ENCODE results near the gene CAMSAP2. TPM values are rescaled to one million over a fixed set of nuclear protein-coding genes. Genes with fewer than 3 reads are reported as not detected.

Gene CAMSAP2
- total and polyA plus RNA-seq, 8 donors, result 2.7 to 10.3 (median 4.4) TPM

GRCh38 chr1:200793677-200794076, 55.0 kb downstream of the CAMSAP2 start:
- WGBS, 2 donors, result 37 to 39% methylated on average over 2 of the region's 2 CpGs
- H3K4me3 ChIP-seq, result no peak overlapping the region
- no peaks in the 10 kb centered on the region for H3K36me3 ChIP-seq
- H3K27me3 ChIP-seq, result no peaks in the 10 kb centered on the region
- no peaks in the 10 kb centered on the region for H3K4me1 ChIP-seq
- ATAC-seq (no peak), FAIRE-seq (no peak), DNase-seq (no peak)
- no peaks in the 10 kb centered on the region for H3K9me3 ChIP-seq
- no peak for TF ChIP-seq CTCF (IDR thresholded peaks at IDR 0.05)
- no peak overlapping the region for H3K27ac ChIP-seq
- intact Hi-C loops (cut with DNase I), result no loop called here

GRCh38 chr1:200794506-200795065, 55.9 kb downstream of the CAMSAP2 start:
- no peaks in the 10 kb centered on the region for H3K4me1 ChIP-seq
- no peak overlapping the region for H3K27ac ChIP-seq
- ATAC-seq (no peak), DNase-seq (no peak), FAIRE-seq (no peak)
- no peaks in the 10 kb centered on the region for H3K9me3 ChIP-seq
- no peaks in the 10 kb centered on the region for H3K27me3 ChIP-seq
- no peaks in the 10 kb centered on the region for H3K36me3 ChIP-seq
- H3K4me3 ChIP-seq, result no peak overlapping the region
- no peak for TF ChIP-seq CTCF (IDR thresholded peaks at IDR 0.05)
- WGBS, 2 donors, result 87 to 93% methylated on average over 1 of the region's 1 CpG
- intact Hi-C loops (cut with DNase I), result no loop called here

GRCh38 chr1:200795156-200795555, 56.5 kb downstream of the CAMSAP2 start:
- ATAC-seq (no peak), FAIRE-seq (no peak), DNase-seq (no peak)
- intact Hi-C loops (cut with DNase I), result no loop called here
- TF ChIP-seq CTCF (IDR thresholded peaks at IDR 0.05), result no peak
- Histone ChIP-seq H3K36me3 (no peaks in the 10 kb centered on the region), H3K4me3 (no peak overlapping the region), H3K4me1 (no peaks in the 10 kb centered on the region), H3K27ac (no peak overlapping the region), H3K27me3 (no peaks in the 10 kb centered on the region), H3K9me3 (no peaks in the 10 kb centered on the region)
- 26 to 44% methylated on average over 1 of the region's 1 CpG for WGBS, 2 donors

GRCh38 chr1:200802042-200802441, 63.3 kb downstream of the CAMSAP2 start:
- intact Hi-C loops (cut with DNase I), result loop anchor here in 2 of 3 donors (10.0 kb wide), 1 partner anchor 177 kb away; the partner anchor contains the start of gene KIF14 (in 2 of the 2)
- H3K4me1 ChIP-seq, result peaks cover 0 to 6% (median 0%) of the 10 kb centered on the region in 3 donors
- no peaks in the 10 kb centered on the region for H3K9me3 ChIP-seq
- H3K27ac ChIP-seq, result no peak overlapping the region
- DNase-seq (no peak), FAIRE-seq (no peak), ATAC-seq (no peak)
- no peak for TF ChIP-seq CTCF (IDR thresholded peaks at IDR 0.05)
- no peaks in the 10 kb centered on the region for H3K27me3 ChIP-seq
- H3K36me3 ChIP-seq, result no peaks in the 10 kb centered on the region
- H3K4me3 ChIP-seq, result no peak overlapping the region
- 75 to 79% methylated on average over 2 of the region's 2 CpGs for WGBS, 2 donors

- H3K27me3 ChIP-seq, result no peaks in the 10 kb centered on the region
- H3K4me1 ChIP-seq, result peaks cover 0 to 6% (median 2%) of the 10 kb centered on the region in 3 donors
- no peaks in the 10 kb centered on the region for H3K36me3 ChIP-seq
- ATAC-seq, result peak; percentile 85 to 100 (median 98)
- FAIRE-seq, result no peak
- H3K4me3 ChIP-seq, result no peak overlapping the region
- WGBS, 2 donors, result 21 to 31% methylated on average over 2 of the region's 2 CpGs
- no peak overlapping the region for H3K27ac ChIP-seq
- peak; percentile 69 to 84 (median 74) for TF ChIP-seq CTCF (IDR thresholded peaks at IDR 0.05)
- peak; percentile 64 to 84 (median 68) for DNase-seq
- intact Hi-C loops (cut with DNase I), result loop anchor here in 2 of 3 donors (10.0 kb wide), 1 partner anchor 178 kb away; the partner anchor contains the start of gene KIF14 (in 2 of the 2)
- H3K9me3 ChIP-seq, result no peaks in the 10 kb centered on the region
These were observed 64.3 kb downstream of the CAMSAP2 start for GRCh38 chr1:200802865-200803512.

All from pancreas (tissue), 10 donors.